ENCODE results near the gene SCYGR6.
A peak's percentile ranks its signal among the peaks of the same experiment; 100 is the strongest.
"Not testable (repeated sequence)": the region's sequence is repeated elsewhere in the genome, so short reads cannot be mapped to it uniquely, and the experiment has no call there.

The SCYGR6 gene

GRCh38 chr2:227724394-227725039 is at the start of gene SCYGR6:
Gene SCYGR6 (minus strand): TSS chr2:227724757. CDS start chr2:227724757, 0 bp downstream.
- DNase-seq: no peak

GRCh38 chr2:227774011-227774624 is 49.6 kb upstream of the SCYGR6 start:
- DNase-seq: peak; percentile 44 to 59 (median 52)

- DNase-seq: no peak
Observed at GRCh38 chr2:227772932-227773331, 48.4 kb upstream of the SCYGR6 start.

- DNase-seq: no peak
Observed at GRCh38 chr2:227772197-227772661, 47.7 kb upstream of the SCYGR6 start.

GRCh38 chr2:227767830-227768229 is 43.3 kb upstream of the SCYGR6 start:
- no peak for DNase-seq

- peak; percentile 75 to 80 (median 76) for DNase-seq
Observed at GRCh38 chr2:227766373-227766883, 41.9 kb upstream of the SCYGR6 start.

GRCh38 chr2:227765788-227766372 is 41.3 kb upstream of the SCYGR6 start:
- no peak for DNase-seq

- DNase-seq: no peak
Observed at GRCh38 chr2:227761740-227762476, 37.4 kb upstream of the SCYGR6 start.

GRCh38 chr2:227759411-227760118 is 35.0 kb upstream of the SCYGR6 start:
- DNase-seq: no peak

GRCh38 chr2:227756261-227756660 is 31.7 kb upstream of the SCYGR6 start:
- DNase-seq: not testable (repeated sequence)

GRCh38 chr2:227748079-227748478 is 23.5 kb upstream of the SCYGR6 start:
- DNase-seq: peak in 2 of 3 donors; percentile 11 to 23

- DNase-seq: no peak
Observed at GRCh38 chr2:227745594-227745993, 21.0 kb upstream of the SCYGR6 start, which contains the start of gene SCYGR8. Gene SCYGR8 (plus strand): TSS chr2:227745894. CDS start chr2:227745894, 0 bp downstream.

GRCh38 chr2:227740705-227741104 is 16.1 kb upstream of the SCYGR6 start:
- peak in 2 of 3 donors; percentile 8 to 18 for DNase-seq

GRCh38 chr2:227739351-227739750 is 14.8 kb upstream of the SCYGR6 start:
- no peak for DNase-seq

GRCh38 chr2:227728035-227728434 is 3.5 kb upstream of the SCYGR6 start, which contains the start of gene SCYGR7:
Gene SCYGR7 (plus strand): TSS chr2:227728335. CDS start chr2:227728335, 0 bp downstream.
- DNase-seq: no peak

- not testable (repeated sequence) for DNase-seq
Observed at GRCh38 chr2:227722821-227723220, 1.7 kb downstream of the SCYGR6 start.

GRCh38 chr2:227720680-227721079 is 3.9 kb downstream of the SCYGR6 start:
- peak; percentile 22 to 23 (median 22) for DNase-seq

GRCh38 chr2:227719641-227720040 is 4.9 kb downstream of the SCYGR6 start:
- DNase-seq: no peak

GRCh38 chr2:227717687-227718567 is 6.6 kb downstream of the SCYGR6 start, which contains the start of gene SLC19A3:
Gene SLC19A3 (minus strand): TSS chr2:227718028. CDS start chr2:227702318, 15,710 bp downstream.
- peak; percentile 13 to 44 (median 20) for DNase-seq

- no peak for DNase-seq
Observed at GRCh38 chr2:227716501-227716900, 8.1 kb downstream of the SCYGR6 start.

GRCh38 chr2:227713291-227713690 is 11.3 kb downstream of the SCYGR6 start:
- DNase-seq: peak in 1 of 3 donors; percentile 2
